Neural progenitor cell (in vitro differentiated cells): ENCODE data around the gene ARMC10. TPM values are rescaled to one million over a fixed set of nuclear protein-coding genes. Genes with fewer than 3 reads are reported as not detected.
"Not testable (repeated sequence)": the region's sequence is repeated elsewhere in the genome, so short reads cannot be mapped to it uniquely, and the experiment has no call there.

Source experiments
- DNase-seq: peaks from one replicate; pipeline ENCODE4 v3.0.0-alpha.2; 2016; ENCODE audit warnings: low spot score
- H2AFZ ChIP-seq: fragments of 200-600 bp; sonication (generic); replicated peaks from 2 replicates; pipeline ENCODE4 v1.6.1; 2016; ENCODE audit warnings: antibody characterized with exemption
- H3F3A ChIP-seq: fragments of 200-600 bp; sonication (generic); 2 replicates; pipeline ENCODE4 v1.6.1; 2016; ENCODE audit warnings: antibody characterized with exemption, low read depth
- H3K27ac ChIP-seq: fragments of 200-600 bp; sonication (generic); 2 replicates; pipeline ENCODE4 v1.5.1; 2016; ENCODE audit warnings: mild to moderate bottlenecking
- H3K27me3 ChIP-seq: fragments of 200-600 bp; sonication (generic); 2 replicates; pipeline ENCODE4 v1.6.1; 2016; ENCODE audit warnings: mild to moderate bottlenecking, moderate library complexity
- H3K36me3 ChIP-seq: fragments of 200-600 bp; sonication (generic); 2 replicates; pipeline ENCODE4 v1.5.1; 2016
- H3K4me1 ChIP-seq: fragments of 200-600 bp; sonication (generic); 2 replicates; pipeline ENCODE4 v1.6.1; 2016; ENCODE audit warnings: mixed run types
- H3K4me2 ChIP-seq: fragments of 200-600 bp; sonication (generic); 2 replicates; pipeline ENCODE4 v1.6.1; 2016
- H3K4me3 ChIP-seq: fragments of 200-600 bp; sonication (generic); 2 replicates; pipeline ENCODE4 v1.5.1; 2016
- H3K79me2 ChIP-seq: fragments of 200-600 bp; sonication (generic); 2 replicates; pipeline ENCODE4 v1.6.1; 2016; ENCODE audit warnings: low read depth
- H3K9ac ChIP-seq: fragments of 200-600 bp; sonication (generic); 2 replicates; pipeline ENCODE4 v1.6.1; 2016
- H3K9me3 ChIP-seq: fragments of 200-600 bp; sonication (generic); 2 replicates; pipeline ENCODE4 v1.5.1; 2016; ENCODE audit warnings: low read depth
- H4K20me1 ChIP-seq: fragments of 200-600 bp; sonication (generic); 2 replicates; pipeline ENCODE4 v1.6.1; 2016; ENCODE audit warnings: low read depth
- H3K27ac Mint-ChIP-seq: 3 replicates; pipeline ENCODE4 v1.8.0; 2021; ENCODE audit warnings: mixed read lengths
- H3K27me3 Mint-ChIP-seq: 2 replicates; pipeline ENCODE4 v1.8.0; 2022; ENCODE audit warnings: low read depth, mild to moderate bottlenecking, inconsistent platforms, moderate library complexity, mixed read lengths; ENCODE audit not compliant: insufficient read depth
- H3K36me3 Mint-ChIP-seq: 3 replicates; pipeline ENCODE4 v1.8.0; 2021; ENCODE audit warnings: mixed read lengths
- H3K4me1 Mint-ChIP-seq: 3 replicates; pipeline ENCODE4 v1.8.0; 2021; ENCODE audit warnings: mixed read lengths
- H3K4me3 Mint-ChIP-seq: 3 replicates; pipeline ENCODE4 v1.8.0; 2021; ENCODE audit warnings: mild to moderate bottlenecking, moderate library complexity, mixed read lengths
- H3K9me3 Mint-ChIP-seq: 3 replicates; pipeline ENCODE4 v1.8.0; 2020; ENCODE audit warnings: mixed read lengths
- EZH2 ChIP-seq: fragments of 200-600 bp; sonication (generic); IDR thresholded peaks from 2 replicates; pipeline ENCODE4 v1.6.1; 2017; ENCODE audit warnings: antibody characterized with exemption, mild to moderate bottlenecking, moderate library complexity
- EZH2phosphoT487 ChIP-seq: fragments of 200-600 bp; sonication (generic); IDR thresholded peaks from 2 replicates; pipeline ENCODE4 v1.6.1; 2017; ENCODE audit warnings: antibody characterized with exemption
- total RNA-seq: library from RNA; depleted of rRNA; stranded (reverse); fragments of >200 nt; gene quantifications from 2 replicates; pipeline ENCODE4 v1.2.3, GENCODE V29; 2015; ENCODE audit warnings: low replicate concordance
- TF ChIP-seq, protein P1 (sequence below): fragments of 200-600 bp; sonication (generic); IDR thresholded peaks from 2 replicates; pipeline ENCODE4 v1.5.1; 2017; ENCODE audit warnings: antibody characterized with exemption, mild to moderate bottlenecking

ARMC10 gene
- total RNA-seq, 1 donor from 2014 or later: 56.5 TPM

DNA sequence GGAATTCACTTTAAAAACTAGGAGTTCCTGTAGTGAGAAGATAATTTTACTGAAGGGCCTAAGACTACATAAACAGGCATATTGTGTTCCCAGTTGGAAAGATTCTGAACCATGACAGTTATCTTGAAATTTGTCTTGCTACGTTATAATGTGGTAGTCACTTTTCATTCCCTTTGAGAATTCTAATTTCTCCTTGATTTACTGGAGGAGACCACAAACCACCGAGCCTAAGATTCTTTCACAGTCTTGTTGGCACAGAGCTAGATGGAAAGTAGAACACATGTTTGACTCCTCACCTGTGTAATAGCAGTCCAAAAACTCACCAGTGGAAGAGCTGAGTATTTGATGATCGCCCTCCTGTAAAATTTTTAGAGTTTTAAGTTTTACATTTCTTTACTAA, 4.9 kb downstream of the ARMC10 start:
- no peak overlapping the region for H3K4me3 ChIP-seq
- TF ChIP-seq EZH2 (no peak), EZH2phosphoT487 (no peak)
- TF ChIP-seq, protein P1, sequence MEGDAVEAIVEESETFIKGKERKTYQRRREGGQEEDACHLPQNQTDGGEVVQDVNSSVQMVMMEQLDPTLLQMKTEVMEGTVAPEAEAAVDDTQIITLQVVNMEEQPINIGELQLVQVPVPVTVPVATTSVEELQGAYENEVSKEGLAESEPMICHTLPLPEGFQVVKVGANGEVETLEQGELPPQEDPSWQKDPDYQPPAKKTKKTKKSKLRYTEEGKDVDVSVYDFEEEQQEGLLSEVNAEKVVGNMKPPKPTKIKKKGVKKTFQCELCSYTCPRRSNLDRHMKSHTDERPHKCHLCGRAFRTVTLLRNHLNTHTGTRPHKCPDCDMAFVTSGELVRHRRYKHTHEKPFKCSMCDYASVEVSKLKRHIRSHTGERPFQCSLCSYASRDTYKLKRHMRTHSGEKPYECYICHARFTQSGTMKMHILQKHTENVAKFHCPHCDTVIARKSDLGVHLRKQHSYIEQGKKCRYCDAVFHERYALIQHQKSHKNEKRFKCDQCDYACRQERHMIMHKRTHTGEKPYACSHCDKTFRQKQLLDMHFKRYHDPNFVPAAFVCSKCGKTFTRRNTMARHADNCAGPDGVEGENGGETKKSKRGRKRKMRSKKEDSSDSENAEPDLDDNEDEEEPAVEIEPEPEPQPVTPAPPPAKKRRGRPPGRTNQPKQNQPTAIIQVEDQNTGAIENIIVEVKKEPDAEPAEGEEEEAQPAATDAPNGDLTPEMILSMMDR: no peak
- Mint-ChIP-seq H3K9me3 (no peaks in the 10 kb centered on the region), H3K27ac (no peak overlapping the region), H3K36me3 (peaks cover 6% of the 10 kb centered on the region), H3K27me3 (peaks cover 3% of the 10 kb centered on the region), H3K4me3 (no peak overlapping the region), H3K4me1 (peaks cover 13% of the 10 kb centered on the region)
- H3K4me1 ChIP-seq: peaks cover 6% of the 10 kb centered on the region
- H3K27me3 ChIP-seq: no peaks in the 10 kb centered on the region
- peaks cover 3% of the 10 kb centered on the region for H4K20me1 ChIP-seq
- no peaks in the 10 kb centered on the region for H3K36me3 ChIP-seq
- H2AFZ ChIP-seq: no peak overlapping the region
- no peak overlapping the region for H3K27ac ChIP-seq
- H3K9me3 ChIP-seq: no peaks in the 10 kb centered on the region
- H3K4me2 ChIP-seq: no peak overlapping the region
- H3K79me2 ChIP-seq: peaks cover 76% of the 10 kb centered on the region
- no peak for DNase-seq
- peaks cover 11% of the 10 kb centered on the region for H3F3A ChIP-seq
- H3K9ac ChIP-seq: no peak overlapping the region

DNA sequence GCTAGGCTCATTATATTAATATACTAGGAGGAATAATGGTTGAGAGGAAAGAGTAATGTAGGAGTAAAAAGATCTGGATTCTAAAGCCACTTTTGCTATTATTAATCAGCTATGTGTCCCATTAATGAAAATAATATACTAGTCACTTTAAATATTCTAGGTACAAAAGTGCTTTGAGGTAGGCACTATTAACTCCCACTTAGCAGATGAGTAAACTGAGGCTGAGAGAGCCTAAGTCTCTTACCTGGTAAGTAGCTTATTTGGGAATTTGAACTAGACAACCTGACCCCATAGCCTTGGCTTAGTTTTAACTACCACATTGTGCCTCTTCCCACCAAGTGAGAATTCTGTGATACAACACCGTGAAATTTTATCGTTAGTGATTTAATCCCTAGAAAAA, 6.0 kb downstream of the ARMC10 start:
- H3K27me3 ChIP-seq: no peaks in the 10 kb centered on the region
- TF ChIP-seq EZH2: no peak
- TF ChIP-seq, protein P1: no peak
- no peak for TF ChIP-seq EZH2phosphoT487
- no peaks in the 10 kb centered on the region for H3K9me3 Mint-ChIP-seq
- no peaks in the 10 kb centered on the region for H3K36me3 ChIP-seq
- no peaks in the 10 kb centered on the region for H3K9me3 ChIP-seq
- H3K79me2 ChIP-seq: peaks cover 72% of the 10 kb centered on the region
- H3K4me1 Mint-ChIP-seq: peaks cover 7% of the 10 kb centered on the region
- no peak overlapping the region for H3K4me2 ChIP-seq
- no peaks in the 10 kb centered on the region for H3K27me3 Mint-ChIP-seq
- H3K27ac ChIP-seq: no peak overlapping the region
- H2AFZ ChIP-seq: no peak overlapping the region
- no peak overlapping the region for H3K4me3 ChIP-seq
- peaks cover 3% of the 10 kb centered on the region for H4K20me1 ChIP-seq
- no peak overlapping the region for H3K27ac Mint-ChIP-seq
- H3K36me3 Mint-ChIP-seq: peaks cover 6% of the 10 kb centered on the region
- peaks cover 2% of the 10 kb centered on the region for H3F3A ChIP-seq
- DNase-seq: no peak
- H3K9ac ChIP-seq: no peak overlapping the region
- H3K4me1 ChIP-seq: peaks cover 5% of the 10 kb centered on the region
- H3K4me3 Mint-ChIP-seq: no peak overlapping the region

DNA sequence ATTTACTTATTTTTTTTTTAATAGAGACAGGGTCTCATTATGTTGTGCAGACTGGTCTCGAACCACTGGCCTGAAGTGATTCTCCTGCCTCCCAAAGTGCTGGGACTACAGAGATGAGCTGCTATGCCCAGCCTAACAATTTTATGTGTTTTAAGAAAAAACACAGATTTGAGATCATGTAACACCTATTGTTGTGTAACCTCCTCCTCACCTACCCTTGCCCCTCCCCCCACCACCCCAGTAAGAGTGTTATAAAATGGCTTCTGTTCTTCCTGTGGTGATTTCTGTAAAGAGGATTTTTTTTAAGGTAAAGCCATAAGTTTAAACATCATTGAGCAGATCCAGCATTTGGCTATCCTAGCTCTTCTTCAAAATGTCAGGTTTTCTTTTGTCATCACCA, 7.6 kb downstream of the ARMC10 start:
- H3K4me1 ChIP-seq: no peaks in the 10 kb centered on the region
- Mint-ChIP-seq H3K4me3 (no peak overlapping the region), H3K27ac (no peak overlapping the region), H3K36me3 (peaks cover 8% of the 10 kb centered on the region), H3K4me1 (peaks cover 2% of the 10 kb centered on the region), H3K9me3 (no peaks in the 10 kb centered on the region), H3K27me3 (no peaks in the 10 kb centered on the region)
- H4K20me1 ChIP-seq: no peaks in the 10 kb centered on the region
- no peaks in the 10 kb centered on the region for H3K27me3 ChIP-seq
- H2AFZ ChIP-seq: no peak overlapping the region
- no peak for DNase-seq
- TF ChIP-seq EZH2 (no peak), EZH2phosphoT487 (no peak)
- TF ChIP-seq, protein P1: no peak
- H3K4me3 ChIP-seq: no peak overlapping the region
- H3K9me3 ChIP-seq: no peaks in the 10 kb centered on the region
- no peak overlapping the region for H3K27ac ChIP-seq
- no peaks in the 10 kb centered on the region for H3F3A ChIP-seq
- H3K36me3 ChIP-seq: no peaks in the 10 kb centered on the region
- no peak overlapping the region for H3K9ac ChIP-seq
- H3K79me2 ChIP-seq: peaks cover 56% of the 10 kb centered on the region
- H3K4me2 ChIP-seq: no peak overlapping the region

DNA sequence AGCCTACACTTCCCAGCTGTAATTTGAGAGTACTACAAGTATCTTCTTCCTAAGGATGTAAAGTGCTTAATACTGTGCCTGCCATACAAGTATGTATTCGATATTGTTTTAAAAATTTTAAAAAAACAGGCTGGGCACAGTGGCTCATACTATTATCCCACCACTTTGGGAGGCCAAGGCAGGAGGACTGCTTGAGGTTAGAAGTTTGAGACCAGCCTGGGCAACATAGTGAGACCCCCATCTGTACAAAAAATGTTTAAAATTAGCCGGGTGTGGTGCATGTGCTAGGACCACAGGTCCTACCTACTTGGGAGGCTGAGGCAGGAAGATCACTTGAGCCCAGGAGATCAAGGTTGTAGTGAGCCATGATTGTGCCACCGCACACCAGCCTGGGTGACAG, 8.3 kb downstream of the ARMC10 start:
- Mint-ChIP-seq H3K27me3 (no peaks in the 10 kb centered on the region), H3K4me3 (no peak overlapping the region), H3K27ac (no peak overlapping the region), H3K9me3 (no peaks in the 10 kb centered on the region), H3K36me3 (peaks cover 8% of the 10 kb centered on the region), H3K4me1 (peaks cover 2% of the 10 kb centered on the region)
- H2AFZ ChIP-seq: no peak overlapping the region
- H3K36me3 ChIP-seq: no peaks in the 10 kb centered on the region
- H3K27ac ChIP-seq: no peak overlapping the region
- H3K27me3 ChIP-seq: no peaks in the 10 kb centered on the region
- no peak overlapping the region for H3K9ac ChIP-seq
- TF ChIP-seq EZH2: no peak
- no peak for DNase-seq
- no peaks in the 10 kb centered on the region for H3F3A ChIP-seq
- no peaks in the 10 kb centered on the region for H3K4me1 ChIP-seq
- H3K79me2 ChIP-seq: peaks cover 49% of the 10 kb centered on the region
- no peak overlapping the region for H3K4me2 ChIP-seq
- no peaks in the 10 kb centered on the region for H4K20me1 ChIP-seq
- H3K4me3 ChIP-seq: no peak overlapping the region
- H3K9me3 ChIP-seq: no peaks in the 10 kb centered on the region

DNA sequence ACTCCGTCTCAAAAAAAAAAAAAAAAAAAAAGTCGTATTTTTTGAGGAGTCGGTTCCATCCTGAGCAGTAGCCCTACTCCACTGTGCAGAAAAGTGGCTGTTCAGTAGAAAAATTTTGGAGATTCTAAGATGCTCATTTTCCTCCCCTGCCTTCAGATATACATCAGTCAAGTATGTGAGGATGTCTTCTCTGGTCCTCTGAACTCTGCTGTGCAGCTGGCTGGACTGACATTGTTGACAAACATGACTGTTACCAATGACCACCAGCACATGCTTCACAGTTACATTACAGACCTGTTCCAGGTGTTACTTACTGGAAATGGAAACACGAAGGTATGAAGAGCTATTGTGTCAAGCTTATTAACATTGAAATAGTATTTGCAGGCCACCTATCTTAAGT, 17.4 kb downstream of the ARMC10 start:
- not testable (repeated sequence) for DNase-seq, H3K27ac Mint-ChIP-seq, H3K4me1 ChIP-seq, H3K27me3 Mint-ChIP-seq, H3K9me3 Mint-ChIP-seq, H4K20me1 ChIP-seq, H3K4me3 Mint-ChIP-seq, H3K27ac ChIP-seq, H3K4me3 ChIP-seq, H3K9me3 ChIP-seq, H3K79me2 ChIP-seq, H2AFZ ChIP-seq, H3K4me1 Mint-ChIP-seq, H3K4me2 ChIP-seq, H3K9ac ChIP-seq, H3F3A ChIP-seq, H3K27me3 ChIP-seq
- H3K36me3 ChIP-seq: peaks cover 12% of the 10 kb centered on the region
- H3K36me3 Mint-ChIP-seq: peaks cover 30% of the 10 kb centered on the region
